ENCODE measurements around the gene COMT.
A peak's percentile ranks its signal among the peaks of the same experiment; 100 is the strongest.
"Not testable (repeated sequence)": the region's sequence is repeated elsewhere in the genome, so short reads cannot be mapped to it uniquely, and the experiment has no call there.

COMT gene

DNA sequence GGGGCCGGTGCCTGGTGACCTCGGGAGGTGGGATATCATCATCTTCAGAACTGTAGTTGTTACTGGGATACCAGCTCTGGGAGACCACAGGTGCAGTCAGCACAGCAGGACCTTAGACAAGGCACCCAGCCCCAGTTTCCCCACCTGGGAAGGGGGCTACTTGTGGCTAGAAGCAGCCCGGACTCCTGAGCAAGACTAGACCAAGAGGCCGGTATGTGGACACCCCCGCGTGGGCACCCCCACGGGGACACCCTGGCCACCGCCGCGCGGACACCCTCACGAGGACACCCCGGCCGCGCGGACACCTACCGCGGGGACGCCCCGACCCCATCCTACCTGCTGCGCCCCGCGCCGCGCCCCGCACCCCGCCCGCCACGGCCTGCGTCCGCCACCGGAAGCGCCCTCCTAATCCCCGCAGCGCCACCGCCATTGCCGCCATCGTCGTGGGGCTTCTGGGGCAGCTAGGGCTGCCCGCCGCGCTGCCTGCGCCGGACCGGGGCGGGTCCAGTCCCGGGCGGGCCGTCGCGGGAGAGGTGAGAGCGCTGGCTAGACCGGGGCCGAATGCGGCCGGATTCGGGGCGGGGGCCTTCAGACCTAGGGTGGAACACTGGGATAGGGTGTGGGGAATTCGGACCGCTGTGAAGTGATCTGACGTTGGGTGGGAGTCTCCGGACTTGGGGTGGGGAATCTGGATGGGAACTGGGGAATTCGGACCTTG lies at the start of gene COMT, which contains the start of gene TXNRD2:
TSS of gene COMT (plus strand) at position 408 of the 718 bp plus-strand sequence. CDS start 20,755 bp downstream, outside the sequence.
TSS of gene TXNRD2 (minus strand) at position 454 of the 718 bp plus-strand sequence. CDS start at position 439, 15 bp downstream.
- DNase-seq (ENCODE audit: low read depth in 2 of 2): peak in 1 of 2 donors; percentile 63

DNA sequence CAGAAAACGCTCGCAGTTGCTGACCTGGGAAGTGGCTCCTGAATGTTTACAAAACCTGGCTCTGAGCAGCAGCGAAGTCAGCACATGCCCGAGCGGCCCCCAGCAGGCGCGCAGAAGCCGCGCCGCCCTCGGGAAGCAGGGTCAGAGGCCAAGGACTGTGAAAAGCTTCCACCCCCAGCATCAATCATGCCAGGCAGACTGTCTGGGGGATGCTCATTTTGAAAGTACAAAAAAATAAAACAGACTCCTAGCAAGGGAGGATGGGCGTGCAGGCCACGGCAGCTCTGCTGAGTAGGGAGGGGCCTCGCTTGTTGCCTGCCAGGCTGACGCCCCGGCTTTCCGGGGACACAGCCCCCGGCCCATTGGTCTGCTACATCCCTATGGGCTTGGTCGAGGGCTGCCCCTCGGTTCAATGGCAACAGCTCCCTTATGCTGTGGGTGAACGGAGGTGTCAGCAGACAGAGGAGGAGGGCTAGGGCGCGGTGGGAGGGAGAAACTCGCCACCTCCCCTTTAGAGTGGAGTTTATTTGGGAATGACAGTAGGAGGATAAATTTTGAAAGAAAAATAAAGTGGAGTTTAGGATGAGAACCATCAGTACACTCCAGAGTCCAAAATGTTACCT lies 49.2 kb upstream of the COMT start:
- peak; percentile 16 to 38 for DNase-seq (ENCODE audit: low read depth in 2 of 2)

DNA sequence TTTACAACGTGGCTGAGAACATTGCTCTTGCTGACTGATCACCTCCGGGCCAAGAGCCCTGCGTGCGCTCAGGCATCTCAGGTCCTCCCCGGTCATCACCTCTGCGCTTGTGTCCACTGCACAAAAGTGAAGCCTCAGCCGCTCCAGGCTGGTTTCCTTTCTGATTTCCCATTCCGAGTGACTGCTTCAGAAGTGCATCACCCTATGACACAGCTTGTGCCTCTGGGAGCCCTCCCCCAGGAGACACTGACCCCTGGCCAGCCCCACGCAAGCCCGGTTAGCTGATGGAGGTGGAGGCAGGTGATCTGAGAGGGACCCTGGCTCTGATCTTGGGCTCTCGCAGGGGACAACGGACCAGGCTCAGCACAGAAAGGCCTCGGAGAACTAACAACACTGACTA lies 48.6 kb upstream of the COMT start:
- DNase-seq (ENCODE audit: low read depth in 2 of 2): no peak

DNA sequence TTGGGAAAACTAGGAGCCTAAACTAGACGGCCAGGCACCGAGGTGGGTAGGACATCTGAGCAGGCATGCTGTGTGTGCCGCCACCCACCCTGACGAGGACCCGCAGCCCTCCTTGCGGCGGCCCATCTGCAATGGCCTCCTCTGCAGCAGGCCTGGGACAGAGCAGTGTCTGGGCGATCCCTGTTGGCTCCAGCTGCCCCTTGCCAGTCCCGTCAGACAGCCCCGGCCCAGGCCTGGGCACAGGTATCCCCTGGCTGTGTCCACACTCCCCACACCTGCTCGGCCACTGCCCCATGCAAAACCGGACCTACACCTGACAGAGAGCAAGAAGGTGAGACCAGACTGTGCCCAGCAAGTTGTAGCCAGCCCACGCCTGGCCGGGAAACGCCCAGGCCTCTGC lies 48.2 kb upstream of the COMT start:
- no peak for DNase-seq (ENCODE audit: low read depth in 2 of 2)

DNA sequence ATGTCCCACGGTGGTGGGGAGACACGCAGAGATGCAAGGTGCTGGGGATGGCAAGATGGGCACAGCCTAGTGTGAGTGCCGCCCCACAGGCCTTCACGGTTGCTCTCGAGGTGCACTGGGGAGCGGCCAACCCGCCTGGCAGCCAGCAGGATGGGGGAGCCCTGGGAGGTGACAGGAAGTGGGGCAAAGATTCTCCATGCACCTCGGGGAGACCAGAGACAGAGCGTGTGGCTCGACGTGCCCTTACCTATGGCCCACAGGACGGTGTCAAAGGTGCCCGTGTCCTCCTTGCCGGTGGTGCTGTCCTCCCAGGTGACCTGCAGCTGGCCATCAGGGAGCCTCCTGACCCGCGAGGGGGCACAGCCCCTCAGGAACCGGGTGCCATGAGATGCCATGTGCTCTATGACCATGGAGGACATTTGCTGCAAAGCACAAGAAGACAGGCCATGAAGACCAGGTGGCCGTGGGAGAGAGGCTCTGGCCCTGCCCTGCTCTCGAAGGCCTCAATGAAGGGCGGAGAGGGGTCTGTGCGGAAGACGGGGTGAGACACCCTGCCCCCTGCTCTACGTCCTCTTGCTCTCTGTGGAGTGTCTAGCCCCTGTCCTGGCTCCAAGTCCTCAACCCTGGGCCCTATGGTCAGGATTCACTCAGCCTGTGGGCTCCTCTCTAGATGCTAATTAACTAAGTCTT lies 46.3 kb upstream of the COMT start:
- DNase-seq (ENCODE audit: low read depth in 2 of 2): no peak

DNA sequence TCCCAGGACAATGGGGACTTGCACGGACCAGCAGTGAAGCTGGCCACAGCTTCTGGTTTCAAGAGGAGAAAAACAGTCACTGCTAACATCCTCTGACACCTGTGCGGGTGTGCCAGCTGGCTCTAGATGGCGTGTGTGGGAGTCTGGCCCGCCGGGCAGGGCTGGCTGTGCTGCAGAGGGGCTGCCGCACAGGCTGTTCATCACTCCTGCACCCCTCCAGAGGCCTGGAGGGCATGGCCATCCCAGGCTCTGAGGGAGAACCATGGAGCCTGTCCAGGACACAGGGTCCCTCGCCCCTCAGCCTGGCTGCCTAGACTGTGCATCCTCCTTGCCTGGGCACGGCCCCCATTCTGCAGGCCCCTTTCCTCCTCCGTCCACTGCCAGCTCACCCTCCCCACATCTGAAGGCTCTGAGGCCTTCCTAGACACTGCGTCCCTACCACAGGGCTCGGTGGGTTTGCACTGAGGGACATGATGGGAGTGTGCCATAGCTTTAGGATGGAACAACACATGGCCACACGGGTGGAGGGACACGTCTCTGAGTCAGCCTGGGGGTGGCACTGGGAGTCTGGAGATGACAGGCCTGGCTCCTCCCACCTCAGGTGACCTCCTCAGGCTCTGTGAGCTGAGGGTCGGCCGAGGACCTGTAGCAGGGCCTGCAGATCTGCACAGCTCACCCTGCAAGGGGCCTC lies 44.8 kb upstream of the COMT start:
- DNase-seq (ENCODE audit: low read depth in 2 of 2): no peak

DNA sequence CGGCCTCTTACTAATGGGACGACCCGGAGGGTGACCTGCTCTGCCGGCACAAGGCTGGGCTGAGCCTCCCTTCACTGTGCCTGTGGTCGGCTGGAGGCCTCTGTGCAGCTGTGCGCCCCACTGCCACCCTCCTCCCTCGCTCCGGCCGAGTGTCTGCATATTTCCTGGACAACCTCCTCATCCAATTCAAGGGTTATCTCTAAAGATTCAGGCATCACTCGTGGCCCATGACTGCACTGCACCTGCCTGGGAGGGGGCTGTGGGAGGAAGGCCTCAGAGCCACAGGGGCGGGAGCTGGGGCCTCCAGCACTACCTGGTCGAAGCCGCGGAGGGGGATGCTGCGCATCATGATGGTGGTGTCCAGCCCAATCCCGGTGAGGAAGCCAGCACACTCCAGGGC lies 43.8 kb upstream of the COMT start:
- DNase-seq (ENCODE audit: low read depth in 2 of 2): no peak

DNA sequence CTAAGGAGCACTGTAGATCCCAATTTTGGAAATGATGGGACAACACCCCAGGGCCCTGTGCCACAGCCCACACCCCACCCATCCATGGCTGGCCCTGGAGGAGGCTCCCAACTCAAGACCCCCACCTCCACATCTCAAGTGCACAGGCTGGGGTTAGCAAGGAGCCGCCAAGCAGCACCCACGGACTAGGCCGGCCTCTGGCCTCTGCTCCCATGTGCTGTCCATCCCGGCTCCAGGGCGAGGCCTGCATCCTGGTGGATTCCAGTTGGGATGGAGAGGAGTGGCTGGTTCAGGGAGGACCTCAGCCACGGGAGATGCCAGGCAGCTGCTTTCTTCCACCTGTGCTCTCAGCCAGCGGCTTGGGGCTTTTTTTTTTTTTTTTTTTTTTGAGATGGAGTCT lies 43.4 kb upstream of the COMT start:
- no peak for DNase-seq (ENCODE audit: low read depth in 2 of 2)

DNA sequence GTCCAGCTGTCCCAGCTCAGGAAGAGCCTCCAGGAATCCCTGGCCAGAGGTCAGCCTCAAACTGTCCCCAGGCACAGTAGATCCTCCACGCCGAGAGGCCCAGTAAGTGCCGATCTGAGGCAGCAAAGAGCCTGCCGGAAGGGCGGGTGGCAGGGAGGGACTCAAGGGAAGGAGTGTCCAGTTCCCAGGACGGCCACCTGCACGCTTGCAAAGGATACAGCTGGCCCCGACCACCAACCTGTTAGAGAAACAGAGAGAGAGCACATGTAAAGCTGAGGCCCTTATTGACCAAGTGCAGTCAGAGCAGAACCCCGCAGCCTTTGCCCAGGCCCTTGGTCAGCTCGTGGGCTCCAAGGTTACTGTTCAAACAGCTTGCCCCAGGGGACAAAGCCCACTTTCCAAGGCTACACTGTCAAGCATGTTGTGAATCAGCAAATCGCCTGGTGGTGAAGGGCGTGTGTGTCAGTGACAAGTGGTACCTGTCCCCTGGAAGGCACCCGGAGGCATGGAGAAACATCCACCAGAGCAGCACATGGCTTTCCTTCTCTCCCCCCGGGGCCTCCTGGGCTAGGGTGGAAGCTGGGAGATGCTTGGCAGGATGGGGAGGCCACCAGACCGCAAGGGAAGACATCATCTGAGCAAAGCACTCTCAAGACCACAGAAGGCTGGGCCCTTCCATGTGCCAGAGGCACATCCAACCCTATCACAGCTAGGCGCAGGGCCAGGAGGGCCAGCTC lies 42.6 kb upstream of the COMT start:
- DNase-seq (ENCODE audit: low read depth in 2 of 2): no peak

DNA sequence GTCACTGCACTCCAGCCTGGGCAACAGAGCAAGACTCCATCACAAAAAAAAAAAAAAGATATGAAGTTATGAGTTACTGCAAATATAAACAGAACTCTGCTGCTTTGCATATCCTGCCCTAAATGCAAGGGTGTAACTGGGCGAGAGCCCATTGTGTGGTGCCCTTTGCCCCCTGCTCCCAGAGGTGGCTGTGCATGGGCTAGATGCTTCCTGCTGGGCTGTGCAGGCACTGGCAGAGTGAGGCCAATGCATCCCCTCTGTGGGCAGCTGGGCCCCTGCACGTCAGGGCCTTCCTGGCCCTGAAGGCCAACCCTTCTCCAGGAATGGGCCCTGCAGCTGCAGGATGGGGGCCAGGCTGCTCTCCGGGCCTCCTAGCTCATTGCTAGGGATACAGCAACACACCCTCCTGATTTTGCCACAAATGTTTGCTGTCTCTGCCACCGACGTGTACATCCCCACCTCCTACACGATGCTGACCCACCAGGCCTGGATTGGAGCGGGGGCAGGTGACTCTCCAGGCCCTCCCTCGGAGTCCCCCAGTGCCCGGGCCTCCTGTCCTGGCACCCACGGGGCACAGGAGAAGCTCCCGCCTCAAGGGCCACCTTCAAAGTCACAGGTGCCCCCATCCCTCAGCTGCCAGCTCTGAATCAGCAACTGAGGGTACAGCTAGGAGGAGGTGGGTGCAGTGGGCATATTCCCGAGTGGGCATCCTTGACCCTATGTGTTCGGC lies 40.7 kb upstream of the COMT start:
- DNase-seq (ENCODE audit: low read depth in 2 of 2): no peak

DNA sequence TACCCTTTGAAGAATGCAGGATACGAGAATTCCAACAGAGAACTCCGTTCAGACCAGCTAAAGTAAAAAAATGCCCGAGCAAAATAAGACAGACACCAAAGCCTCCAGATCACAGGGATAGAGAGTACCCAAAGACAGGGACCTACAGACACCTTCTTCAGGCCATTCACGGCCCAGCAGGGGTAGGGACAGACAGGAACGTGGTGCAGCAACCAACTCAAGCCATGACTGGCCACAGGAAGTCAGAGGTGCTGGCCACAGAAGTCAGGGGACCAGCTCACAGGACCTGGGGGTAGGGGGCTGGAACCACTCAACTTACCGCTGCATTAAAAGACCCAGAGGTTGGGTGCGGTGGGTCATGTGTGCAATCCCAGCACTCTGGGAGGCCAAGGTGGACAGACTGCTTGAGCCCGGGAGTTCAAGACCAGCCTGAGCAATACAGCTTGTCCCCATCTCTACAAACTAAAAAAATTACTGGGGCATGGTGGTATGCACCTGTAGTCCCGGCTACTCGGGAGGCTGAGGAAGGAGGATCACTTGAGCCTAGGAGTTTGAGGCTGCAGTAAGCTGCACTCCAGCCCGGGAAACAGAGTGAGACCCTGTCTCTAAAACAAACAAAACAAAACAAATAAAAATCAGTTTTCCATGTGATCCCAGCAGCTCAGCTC lies 39.9 kb upstream of the COMT start:
- DNase-seq (ENCODE audit: low read depth in 2 of 2): no peak

DNA sequence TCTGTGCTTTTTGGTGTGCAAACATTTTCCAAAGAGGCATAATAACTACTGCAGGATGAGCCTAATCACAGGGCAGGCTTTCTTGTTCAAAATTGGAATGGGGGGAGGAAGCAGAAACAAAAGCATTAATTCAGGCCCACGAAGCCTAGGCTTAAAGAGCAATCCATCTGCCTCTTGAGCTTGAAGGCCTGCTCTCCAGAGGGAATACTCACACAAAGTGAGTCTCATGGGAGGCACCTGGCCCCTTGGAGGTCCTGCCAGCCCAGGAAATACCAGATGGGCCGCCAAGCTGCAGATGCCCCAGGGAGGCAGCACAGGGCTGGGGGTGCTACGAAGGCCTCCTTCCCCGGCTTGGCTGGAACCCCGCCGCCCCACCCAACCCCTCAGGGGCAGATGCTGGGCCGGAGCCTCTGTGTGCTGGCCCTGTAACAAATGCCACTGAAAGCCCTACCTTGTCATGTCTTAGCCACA lies 39.3 kb upstream of the COMT start:
- DNase-seq (ENCODE audit: low read depth in 2 of 2): no peak

DNA sequence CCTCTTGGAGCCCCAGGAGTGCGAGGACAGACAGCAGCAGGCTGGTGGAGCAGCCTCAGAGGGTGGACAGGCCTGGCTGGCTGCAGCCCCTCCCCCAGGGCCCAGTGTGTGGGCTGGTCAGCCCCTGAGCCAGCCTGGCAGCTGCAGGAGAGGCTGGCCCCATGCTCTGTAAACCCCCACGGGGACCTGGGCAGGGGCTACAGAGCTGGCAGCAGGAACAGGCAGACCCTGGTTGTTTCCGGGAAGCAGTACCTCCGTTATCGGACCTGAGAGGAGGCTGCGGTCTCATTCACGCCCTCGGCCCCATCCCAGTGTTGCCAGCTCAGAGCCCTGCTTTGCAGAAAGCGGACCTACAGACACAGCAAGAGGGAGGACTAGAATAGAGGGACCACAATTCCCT lies 38.5 kb upstream of the COMT start:
- no peak for DNase-seq (ENCODE audit: low read depth in 2 of 2)

DNA sequence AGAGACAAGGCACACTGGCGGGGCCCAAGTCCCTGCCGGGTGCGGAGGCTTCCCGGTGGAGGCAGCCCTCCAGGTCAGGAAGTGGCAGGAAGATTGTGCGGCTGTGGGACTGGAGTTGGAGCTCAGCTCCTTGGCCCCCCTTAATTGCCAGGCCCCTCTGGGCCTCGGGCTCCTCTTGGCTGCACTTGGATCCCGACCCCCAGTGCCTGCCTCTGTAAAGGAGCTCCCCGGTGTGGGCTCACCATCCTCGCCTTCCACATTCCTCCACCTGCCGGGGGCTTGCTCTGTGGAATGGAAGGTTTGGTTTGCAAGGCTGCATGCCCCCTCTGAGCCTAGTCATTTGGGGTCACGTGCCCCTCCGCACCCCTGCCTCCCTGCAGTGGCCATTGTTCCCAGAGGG lies 38.1 kb upstream of the COMT start:
- no peak for DNase-seq (ENCODE audit: low read depth in 2 of 2)

DNA sequence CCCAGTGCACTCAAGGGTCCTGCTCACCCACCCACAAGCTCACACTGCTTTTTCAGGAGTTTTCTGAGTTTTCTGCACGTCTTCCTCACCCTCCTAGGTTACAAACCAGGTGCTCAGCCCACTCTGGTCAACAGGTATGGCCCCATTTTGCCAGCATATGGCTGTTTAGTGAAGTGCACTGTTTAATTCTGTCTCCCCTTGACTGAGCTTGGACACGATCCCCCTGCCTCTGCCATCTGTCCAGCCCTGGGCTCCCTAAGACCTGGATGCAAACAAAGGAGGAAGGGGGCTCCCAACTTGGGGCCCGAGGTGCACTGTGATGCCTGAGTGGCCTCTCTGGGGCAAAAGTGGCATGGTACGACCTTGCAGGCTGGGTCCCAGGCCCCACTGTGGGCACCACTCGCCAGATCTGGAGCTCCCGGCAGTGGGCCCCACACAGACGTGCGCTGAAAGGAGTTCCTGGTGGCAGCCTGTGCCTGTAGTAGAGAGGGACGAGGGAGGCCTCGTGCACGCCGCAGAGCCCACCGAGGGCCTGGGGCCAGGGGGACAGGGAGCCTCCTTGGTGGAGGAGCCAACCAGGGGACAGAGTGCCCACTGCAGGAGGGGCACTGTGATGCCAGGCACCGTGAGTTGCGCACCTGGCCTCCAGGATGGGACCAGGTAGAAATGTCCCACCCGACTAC lies 37.3 kb upstream of the COMT start:
- DNase-seq (ENCODE audit: low read depth in 2 of 2): no peak

DNA sequence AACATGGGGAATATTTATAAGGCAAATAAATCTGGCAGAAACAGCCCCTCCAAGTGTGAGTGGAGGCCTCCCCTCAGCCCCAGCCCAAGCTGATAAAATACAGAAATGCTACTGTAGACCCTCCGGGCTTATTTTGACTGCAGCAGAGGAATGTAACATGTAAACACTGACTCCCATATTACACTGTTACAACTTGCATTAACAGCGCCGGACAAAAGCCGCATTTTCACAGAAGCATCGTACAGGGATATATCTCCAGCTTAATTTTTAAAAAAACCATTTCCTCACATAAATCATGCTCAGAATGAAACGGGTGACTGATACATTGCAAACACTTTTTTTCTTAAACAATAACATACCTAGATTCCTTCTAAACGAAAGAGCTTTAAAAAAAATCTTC lies 36.6 kb upstream of the COMT start:
- DNase-seq (ENCODE audit: low read depth in 2 of 2): no peak

DNA sequence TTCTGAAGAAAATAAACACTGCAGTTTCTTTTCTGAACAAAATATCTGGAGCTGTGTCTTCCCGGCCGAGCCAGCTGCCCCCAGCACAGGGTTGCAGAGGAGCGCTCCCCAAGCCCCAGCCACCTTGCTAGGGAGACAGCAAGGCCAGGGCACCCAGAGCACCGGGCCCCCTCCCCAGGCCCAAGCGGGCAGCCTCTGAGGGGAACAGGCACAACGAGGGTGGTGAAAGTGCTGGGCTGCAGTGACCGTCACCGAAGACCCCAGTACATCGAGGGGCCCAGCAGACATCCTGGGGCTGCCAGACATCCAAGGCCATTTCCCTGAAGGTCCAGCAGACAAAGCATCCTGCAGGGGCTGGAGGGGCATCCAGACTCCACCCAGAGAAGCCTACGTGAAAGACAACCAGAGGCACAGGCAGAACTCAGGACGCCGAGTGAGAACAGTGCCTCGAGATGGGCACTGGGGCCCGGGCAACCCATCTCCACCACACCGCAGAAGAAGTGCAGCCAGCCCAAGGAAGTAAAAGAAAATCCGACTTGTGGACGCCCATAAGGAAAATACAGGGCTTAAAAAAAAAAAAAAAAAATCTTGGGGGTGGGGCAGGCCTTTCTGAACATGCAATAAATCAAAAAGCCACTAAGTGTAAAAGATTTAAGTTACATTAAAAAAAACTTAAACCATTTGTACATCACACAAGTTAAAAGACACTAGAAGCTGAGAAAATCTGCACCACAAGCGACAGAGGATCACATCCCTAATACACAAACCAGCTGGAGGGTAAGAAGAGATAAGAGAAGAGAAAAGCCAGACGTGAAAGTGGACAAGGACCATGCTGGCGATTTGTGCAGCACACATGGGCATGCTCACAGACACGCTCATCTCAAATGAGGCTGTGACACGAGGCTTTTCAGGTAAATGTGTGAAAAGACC lies 36.0 kb upstream of the COMT start:
- DNase-seq (ENCODE audit: low read depth in 2 of 2): no peak

DNA sequence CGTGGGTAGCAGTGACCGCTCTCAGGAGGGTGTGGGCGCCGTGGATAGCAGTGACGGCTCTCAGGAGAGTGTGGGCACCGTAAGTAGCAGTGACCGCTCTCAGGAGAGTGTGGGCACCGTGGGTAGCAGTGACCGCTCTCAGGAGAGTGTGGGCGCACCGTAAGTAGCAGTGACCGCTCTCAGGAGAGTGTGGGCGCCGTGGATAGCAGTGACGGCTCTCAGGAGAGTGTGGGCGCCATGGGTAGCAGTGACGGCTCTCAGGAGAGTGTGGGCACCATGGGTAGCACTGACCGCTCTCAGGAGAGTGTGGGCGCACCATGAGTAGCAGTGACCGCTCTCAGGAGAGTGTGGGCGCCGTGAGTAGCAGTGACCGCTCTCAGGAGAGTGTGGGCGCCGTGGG lies 34.7 kb upstream of the COMT start:
- DNase-seq (ENCODE audit: low read depth in 2 of 2): not testable (repeated sequence)

DNA sequence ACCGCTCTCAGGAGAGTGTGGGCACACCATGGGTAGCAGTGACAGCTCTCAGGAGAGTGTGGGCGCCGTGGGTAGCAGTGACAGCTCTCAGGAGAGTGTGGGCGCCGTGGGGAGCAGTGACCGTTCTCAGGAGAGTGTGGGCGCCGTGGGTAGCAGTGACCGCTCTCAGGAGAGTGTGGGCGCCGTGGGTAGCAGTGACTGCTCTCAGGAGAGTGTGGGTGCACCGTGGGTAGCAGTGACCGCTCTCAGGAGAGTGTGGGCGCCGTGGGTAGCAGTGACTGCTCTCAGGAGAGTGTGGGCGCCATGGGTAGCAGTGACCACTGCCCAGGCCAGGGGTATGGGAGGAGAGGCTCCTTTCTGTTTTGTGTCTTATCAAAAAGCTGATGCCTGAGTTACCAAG lies 33.7 kb upstream of the COMT start:
- DNase-seq (ENCODE audit: low read depth in 2 of 2): not testable (repeated sequence)

All from stimulated activated CD8-positive, alpha-beta memory T cell treated with anti-CD3 and anti-CD28 coated beads, Interleukin-7, amount 100 ng/mL, for 4 hours (primary cell).